SK-N-SH (cell line): ENCODE results near the gene GK. TPM values are rescaled to one million over a fixed set of nuclear protein-coding genes. Genes with fewer than 3 reads are reported as not detected.

Experiments
- CTCF ChIA-PET: fragments of 300-600, 350-600 bp; formaldehyde crosslinking; extraction: SDS; loops from one replicate; lab custom pipeline; 2021; lab: Yijun Ruan, JAX
- POLR2A ChIA-PET: fragments of 350-600 bp; sonication (Branson Sonifier 250); formaldehyde crosslinking; extraction: SDS; loops from one replicate; lab custom pipeline; 2020; ENCODE audit warnings: antibody characterized with exemption, inconsistent platforms; lab: Yijun Ruan, JAX
- DNase-seq: peaks from one replicate; pipeline ENCODE4 v3.0.0; 2012
- H2AFZ ChIP-seq: fragments of 200-600 bp; sonication (generic); 2 replicates; pipeline ENCODE4 v1.8.1; 2016; ENCODE audit warnings: antibody characterized with exemption, mild to moderate bottlenecking, low read depth
- H3F3A ChIP-seq: fragments of 200-600 bp; sonication (generic); replicated peaks from 2 replicates; pipeline ENCODE3; 2016; ENCODE audit warnings: antibody characterized with exemption, mild to moderate bottlenecking; ENCODE audit not compliant: insufficient read depth
- H3K27ac ChIP-seq, 2 experiments: fragments of 200-500 bp in 1 of 2; fragments of 200-600 bp in 1 of 2; sonication (Bioruptor generic) in 1 of 2; sonication (generic), shearing (Covaris generic) in 1 of 2; 2 replicates each; pipeline versions ENCODE4 v1.5.1 to v1.6.1; 2014 to 2016; ENCODE audit warnings: low read depth in 2 of 2, inconsistent platforms in 1 of 2, low read length in 1 of 2, mild to moderate bottlenecking in 1 of 2, mixed read lengths in 1 of 2
- H3K27me3 ChIP-seq: fragments of 200-600 bp; sonication (generic), shearing (Covaris generic); 2 replicates; pipeline ENCODE4 v1.6.1; 2016; ENCODE audit warnings: mixed run types; ENCODE audit not compliant: insufficient read depth
- H3K36me3 ChIP-seq, 2 experiments: fragments of 200-500 bp in 1 of 2; fragments of 200-600 bp in 1 of 2; sonication (Bioruptor generic) in 1 of 2; sonication (generic) in 1 of 2; replicated peaks in 1 of 2; 2 replicates each; pipeline versions ENCODE3 to v1.5.1; 2014 to 2016; ENCODE audit warnings: low read length in 1 of 2, mild to moderate bottlenecking in 1 of 2; ENCODE audit not compliant: insufficient read depth in 2 of 2, control insufficient read depth in 1 of 2
- H3K4me1 ChIP-seq, 2 experiments: fragments of 200-500 bp in 1 of 2; fragments of 200-600 bp in 1 of 2; sonication (Bioruptor generic) in 1 of 2; sonication (generic), shearing (Covaris generic) in 1 of 2; 2 replicates each; pipeline versions ENCODE4 v1.5.1 to v1.6.1; 2014 to 2016; ENCODE audit warnings: low read depth in 1 of 2, low read length in 1 of 2, mixed run types in 1 of 2; ENCODE audit not compliant: insufficient read depth in 2 of 2, control insufficient read depth in 1 of 2
- H3K4me2 ChIP-seq: fragments of 200-600 bp; sonication (generic), shearing (Covaris generic); 2 replicates; pipeline ENCODE4 v1.6.1; 2017; ENCODE audit warnings: mixed run types
- H3K4me3 ChIP-seq, 2 experiments: fragments of 200-500 bp in 1 of 2; fragments of 200-600 bp in 1 of 2; sonication (Bioruptor generic) in 1 of 2; sonication (generic), shearing (Covaris generic) in 1 of 2; 2 replicates each; pipeline versions ENCODE4 v1.5.1 to v1.8.1; 2014 to 2016; ENCODE audit warnings: low read depth in 2 of 2, inconsistent platforms in 1 of 2, low read length in 1 of 2, mild to moderate bottlenecking in 1 of 2, mixed read lengths in 1 of 2, moderate library complexity in 1 of 2
- H3K79me2 ChIP-seq: fragments of 200-600 bp; sonication (generic); 2 replicates; pipeline ENCODE4 v1.8.1; 2017; ENCODE audit warnings: mild to moderate bottlenecking; ENCODE audit not compliant: insufficient read depth
- H3K9ac ChIP-seq: fragments of 200-600 bp; sonication (generic); 2 replicates; pipeline ENCODE4 v1.6.1; 2017; ENCODE audit warnings: mixed run types
- H3K9me2 ChIP-seq: fragments of 200-600 bp; sonication (generic); 2 replicates; pipeline ENCODE4 v1.6.1; 2017; ENCODE audit warnings: mixed run types
- H3K9me3 ChIP-seq: fragments of 200-600 bp; sonication (generic); 2 replicates; pipeline ENCODE4 v1.6.1; 2017; ENCODE audit warnings: mixed run types, mild to moderate bottlenecking, moderate library complexity
- H4K20me1 ChIP-seq: fragments of 200-600 bp; sonication (generic); 2 replicates; pipeline ENCODE4 v1.6.1; 2017; ENCODE audit warnings: mild to moderate bottlenecking, mixed run types; ENCODE audit not compliant: insufficient read depth
- CTCF ChIP-seq: fragments of 200-600 bp; sonication (generic); IDR thresholded peaks from 2 replicates; pipeline ENCODE4 v1.6.1; 2017; ENCODE audit warnings: antibody characterized with exemption, mild to moderate bottlenecking, moderate library complexity
- EP300 ChIP-seq, 2 experiments: IDR thresholded peaks; 2 replicates each; pipeline versions ENCODE4 v1.4.0 to v1.6.1; 2012; ENCODE audit warnings: borderline replicate concordance in 1 of 2, low read depth in 1 of 2, low read length in 1 of 2
- FOXJ3 ChIP-seq: sonication (generic); formaldehyde crosslinking; IDR thresholded peaks from 2 replicates; pipeline ENCODE4 v1.5.1; 2020; ENCODE audit warnings: mild to moderate bottlenecking, missing genetic modification reagents
- IRF3 ChIP-seq: fragments of 150-350 bp; IDR thresholded peaks from 2 replicates; pipeline ENCODE4 v1.6.1; 2016; ENCODE audit warnings: mild to moderate bottlenecking, low read depth, low read length
- JUND ChIP-seq: IDR thresholded peaks from 2 replicates; pipeline ENCODE4 v1.4.0; 2012
- MAX ChIP-seq: IDR thresholded peaks from 2 replicates; pipeline ENCODE4 v1.4.0; 2012; ENCODE audit warnings: low read depth
- NRF1 ChIP-seq: IDR thresholded peaks from 2 replicates; pipeline ENCODE4 v1.6.1; 2012; ENCODE audit warnings: low read depth, mild to moderate bottlenecking, low read length
- SIN3A ChIP-seq: IDR thresholded peaks from 2 replicates; pipeline ENCODE4 v1.6.1; 2012; ENCODE audit warnings: low read depth, mild to moderate bottlenecking, low read length, moderate library complexity, borderline replicate concordance
- TAF1 ChIP-seq: IDR thresholded peaks from 2 replicates; pipeline ENCODE4 v1.6.1; 2012; ENCODE audit warnings: low read depth, mild to moderate bottlenecking, low read length, moderate library complexity, borderline replicate concordance
- USF1 ChIP-seq: IDR thresholded peaks from 2 replicates; pipeline ENCODE4 v1.4.0; 2012; ENCODE audit warnings: low read depth, borderline replicate concordance
- WGBS: methylation state at CpG from one replicate; pipeline ENCODE4 v1.1.6; 2017; ENCODE audit warnings: low lambda C conversion rate; 5-methylcytosine and 5-hydroxymethylcytosine counted together
- polyA plus RNA-seq, 3 experiments: library from polyadenylated mRNA; depleted of rRNA; stranded (reverse); fragments of >200 nt; gene quantifications; 2 replicates each; pipeline ENCODE4 v1.2.3, GENCODE V29; 2012

The GK gene
- polyA plus RNA-seq, 1 of the 3 experiments (the other 2 are of a cell fraction): 2.2 TPM

- no peaks in the 10 kb centered on the region for H3F3A ChIP-seq
- DNase-seq: no peak
- H3K4me3 ChIP-seq: no peak overlapping the region
- H3K27ac ChIP-seq: no peak overlapping the region
- POLR2A ChIA-PET: no interaction called here
- no peak overlapping the region for H3K9ac ChIP-seq
- 31% methylated on average over 1 of the region's 1 CpG for WGBS
- H2AFZ ChIP-seq: no peak overlapping the region
- CTCF ChIA-PET: no interaction called here
- H3K36me3 ChIP-seq: no peaks in the 10 kb centered on the region
- H3K4me2 ChIP-seq: no peak overlapping the region
- H3K27me3 ChIP-seq: no peaks in the 10 kb centered on the region
- no peaks in the 10 kb centered on the region for H3K9me2 ChIP-seq
- no peak for TF ChIP-seq SIN3A
- no peak for TF ChIP-seq CTCF
- TF ChIP-seq JUND: no peak
- no peaks in the 10 kb centered on the region for H3K79me2 ChIP-seq
- H3K4me1 ChIP-seq: no peaks in the 10 kb centered on the region
- H4K20me1 ChIP-seq: no peaks in the 10 kb centered on the region
- H3K9me3 ChIP-seq: no peaks in the 10 kb centered on the region
Observed at GRCh38 chrX:30680618-30681017, 27.4 kb downstream of the GK start.

- H3K79me2 ChIP-seq: no peaks in the 10 kb centered on the region
- no peak overlapping the region for H3K9ac ChIP-seq
- POLR2A ChIA-PET: interaction anchor here (0.6 kb wide), 1 partner anchor 19 kb away, joined by 3 read pairs; no protein-coding TSS in a partner anchor
- H4K20me1 ChIP-seq: no peaks in the 10 kb centered on the region
- no peaks in the 10 kb centered on the region for H3K36me3 ChIP-seq
- CTCF ChIA-PET: interaction anchor here (1.4 kb wide), 1 partner anchor 118 kb away, joined by 4 read pairs; no protein-coding TSS in a partner anchor
- no peak overlapping the region for H2AFZ ChIP-seq
- WGBS: 40% methylated on average over 2 of the region's 2 CpGs
- no peaks in the 10 kb centered on the region for H3K9me2 ChIP-seq
- no peak for DNase-seq
- H3K27me3 ChIP-seq: no peaks in the 10 kb centered on the region
- TF ChIP-seq FOXJ3 (CRISPR knock-in tag) (no peak), IRF3 (no peak), USF1 (no peak), TAF1 (no peak), EP300 (IDR thresholded peaks at IDR 0.05; ENCODE audit: borderline replicate concordance in 1 of 2, low read depth in 1 of 2, low read length in 1 of 2) (no peak), NRF1 (no peak), JUND (no peak), MAX (no peak)
- no peaks in the 10 kb centered on the region for H3K4me1 ChIP-seq
- no peak overlapping the region for H3K4me2 ChIP-seq
- no peaks in the 10 kb centered on the region for H3K9me3 ChIP-seq
- H3K27ac ChIP-seq: no peak overlapping the region
- no peak overlapping the region for H3K4me3 ChIP-seq
- no peaks in the 10 kb centered on the region for H3F3A ChIP-seq
Observed at GRCh38 chrX:30688641-30689040, 35.4 kb downstream of the GK start.
